Muscle of arm (tissue), 12 donors: Measurements from ENCODE around the gene LRRN3. TPM values are rescaled to one million over a fixed set of nuclear protein-coding genes. Genes with fewer than 3 reads are reported as not detected.

Experiments
- DNase-seq: peaks from one replicate; pipeline ENCODE4 v3.0.0-alpha.2; 2013
- polyA plus RNA-seq, 12 donors: library from polyadenylated mRNA; unstranded; fragments of 120-200 nt; gene quantifications; one replicate each; pipeline ENCODE4 v1.2.1, GENCODE V29; 2013; ENCODE audit not compliant: insufficient read length in 12 of 12

Gene LRRN3
- polyA plus RNA-seq, 12 donors = 7.4 to 21.0 (median 11.9) TPM; not detected in 1

DNA sequence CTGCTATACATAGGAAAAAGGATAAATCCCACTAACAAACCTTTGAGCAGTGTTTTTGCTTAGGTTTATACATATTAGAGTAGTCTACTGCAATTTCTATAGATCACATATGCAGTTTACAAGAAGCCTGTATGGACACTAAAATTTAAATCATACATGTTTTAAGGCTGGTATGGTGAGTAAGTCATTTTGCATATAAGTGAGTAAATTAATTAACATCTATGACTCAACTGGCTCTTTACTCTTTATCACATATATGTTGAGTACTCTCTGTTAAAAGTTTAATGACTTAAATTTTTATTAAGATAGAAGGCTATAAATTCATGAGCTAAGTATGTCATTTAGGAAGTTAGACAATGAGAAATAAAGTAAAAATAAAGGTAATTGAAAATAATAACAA, 69.4 kb downstream of the LRRN3 start:
- DNase-seq = no peak

DNA sequence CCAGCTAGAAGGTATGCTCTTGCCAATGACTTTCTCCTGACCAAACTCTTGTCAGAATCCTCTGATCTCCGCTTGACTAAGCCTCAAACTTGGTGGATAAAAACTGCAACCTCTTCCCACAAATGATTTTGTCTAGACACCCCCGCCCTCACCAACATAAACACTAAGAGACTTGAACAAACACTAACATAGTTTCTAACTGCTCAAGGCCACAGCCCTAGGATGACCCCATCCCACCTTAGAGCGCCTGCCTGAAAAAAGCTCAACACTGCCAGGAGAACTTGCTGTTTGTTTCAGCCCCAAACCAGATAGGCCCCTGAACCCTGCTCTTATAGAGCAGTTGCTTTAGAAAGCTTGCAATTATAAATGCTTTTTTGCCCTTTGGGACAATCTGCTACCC, 71.8 kb downstream of the LRRN3 start:
- no peak for DNase-seq

DNA sequence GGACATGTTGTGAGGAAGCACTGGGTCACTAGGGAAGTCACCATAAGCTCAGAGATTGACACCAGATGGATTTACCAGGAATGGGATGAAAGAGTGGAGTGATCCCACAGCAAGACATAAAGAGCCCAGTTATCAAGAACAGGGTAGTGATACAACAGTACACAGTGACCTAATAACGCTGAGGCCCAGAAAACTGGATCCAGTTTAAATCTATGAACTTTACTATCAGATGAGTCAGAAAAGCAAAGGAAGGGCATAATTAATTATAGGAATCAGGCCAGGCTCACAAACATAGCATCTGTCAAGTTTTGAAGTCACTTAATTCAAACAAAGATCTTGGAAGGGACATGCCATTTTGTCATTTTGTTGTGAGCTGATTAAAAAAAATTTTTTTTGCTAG, 73.5 kb downstream of the LRRN3 start:
- no peak for DNase-seq

DNA sequence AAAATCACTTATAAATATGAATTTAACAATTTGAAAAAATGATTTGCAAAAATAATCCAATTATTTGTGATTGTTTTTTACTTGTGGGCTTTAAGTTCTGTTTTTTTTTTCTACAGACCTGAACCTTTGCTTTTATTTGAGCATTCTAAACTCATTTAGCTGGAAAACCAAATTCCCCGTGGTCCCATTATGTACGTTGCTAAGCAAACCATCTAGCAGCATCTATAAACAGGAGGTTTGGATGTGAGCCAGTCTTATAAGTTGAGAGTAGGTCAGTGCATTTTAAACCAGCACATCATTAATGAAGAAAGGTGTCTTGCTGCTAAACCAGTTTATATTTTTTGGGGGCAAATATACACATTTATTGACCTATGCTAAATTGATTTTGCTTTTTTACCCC, 77.3 kb downstream of the LRRN3 start:
- peak; percentile 93 for DNase-seq

DNA sequence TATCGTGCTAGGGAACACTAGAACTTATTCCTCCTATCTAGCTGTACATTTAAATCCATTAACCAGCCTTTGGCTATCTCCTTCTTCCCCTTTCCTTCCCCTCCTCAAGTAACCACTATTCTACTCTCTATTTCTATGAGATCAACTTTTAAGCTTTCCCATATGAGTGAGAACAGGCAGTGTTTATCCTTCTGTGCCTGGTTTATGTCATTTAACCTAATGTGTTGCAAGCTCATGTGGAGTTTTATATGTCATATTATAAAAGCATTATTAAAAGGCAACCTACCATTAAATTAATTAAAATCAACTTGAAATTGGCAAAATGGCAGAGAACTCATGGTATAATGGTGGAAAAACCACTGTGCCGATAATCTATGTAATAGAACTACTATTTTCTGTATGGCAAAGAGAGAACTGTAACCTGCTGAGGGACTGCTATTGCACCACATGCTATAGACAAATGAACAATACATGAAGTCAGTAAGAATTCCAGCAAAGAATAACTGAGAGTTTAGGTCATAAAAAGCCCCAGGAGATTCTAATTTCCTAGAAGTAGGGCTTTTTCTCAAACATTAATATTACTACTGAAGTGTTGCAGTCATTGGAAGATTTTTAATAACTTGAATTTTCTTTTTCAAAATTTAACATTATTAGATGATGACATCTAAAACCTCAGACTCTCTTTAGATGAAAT, 81.8 kb downstream of the LRRN3 start:
- DNase-seq = peak; percentile 52

DNA sequence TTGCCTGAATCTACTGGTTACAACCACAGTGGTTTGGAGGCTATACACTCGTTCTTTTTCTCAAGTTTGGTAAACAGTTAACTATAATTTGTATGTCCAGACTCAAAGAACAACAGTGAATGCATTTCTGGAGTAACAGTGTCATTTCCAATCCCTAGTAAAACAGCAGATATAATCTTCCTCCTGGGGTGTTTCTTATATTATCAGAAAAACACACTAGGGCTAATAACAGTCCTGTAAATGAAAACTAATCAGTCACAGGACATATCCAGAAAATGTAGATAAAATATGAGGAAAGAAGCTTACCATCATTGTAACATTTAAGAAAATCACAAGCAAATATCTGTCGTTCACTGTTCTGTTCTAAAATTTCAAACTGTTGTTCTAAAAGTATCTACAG, 82.6 kb downstream of the LRRN3 start:
- DNase-seq = no peak

DNA sequence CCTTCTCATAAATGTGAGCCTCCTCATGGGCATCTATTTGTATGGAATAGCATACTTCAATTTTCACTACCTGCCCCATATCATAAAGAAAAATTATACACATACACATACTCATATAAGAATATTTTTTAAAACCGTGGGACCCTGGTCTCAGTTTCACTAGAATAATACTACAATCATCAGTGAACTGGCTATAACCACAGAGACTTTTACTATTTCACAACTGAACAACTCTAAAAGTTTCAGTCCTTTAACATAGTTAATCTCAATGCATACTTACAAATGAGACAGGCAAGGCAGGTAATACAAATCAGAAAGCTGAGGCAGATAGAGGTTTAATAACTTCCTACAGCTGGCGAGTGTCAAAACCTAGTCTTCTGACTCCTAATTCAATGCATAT, 83.1 kb downstream of the LRRN3 start:
- DNase-seq = no peak

DNA sequence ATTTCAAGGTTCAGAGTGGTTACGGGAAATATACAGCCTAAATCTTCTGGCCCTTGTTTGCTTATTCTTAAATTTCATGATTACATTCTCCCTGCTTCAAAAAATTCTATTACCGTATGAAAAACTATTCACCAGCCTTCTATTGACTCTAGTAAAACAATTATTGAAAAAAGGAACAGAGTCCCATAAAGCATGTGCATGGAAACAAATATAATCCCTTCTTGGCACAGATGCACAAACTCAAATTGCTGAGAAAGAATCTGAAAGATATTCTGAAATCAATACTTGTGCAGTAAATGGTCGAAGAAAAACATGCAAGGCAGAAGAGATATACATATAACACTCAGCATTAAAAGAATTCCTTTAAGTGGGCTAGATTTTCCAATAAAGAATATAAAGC, 83.6 kb downstream of the LRRN3 start:
- no peak for DNase-seq
